Subcutaneous adipose tissue (tissue), 4 donors: ENCODE measurements around the gene TPRX2. TPM values are rescaled to one million over a fixed set of nuclear protein-coding genes. Genes with fewer than 3 reads are reported as not detected.

Experiments used
- CTCF ChIP-seq: fragments of 450-650 bp; IDR thresholded peaks from one replicate; pipeline ENCODE4 v1.5.1; 2016; ENCODE audit warnings: low read depth, mild to moderate bottlenecking, control low read depth, antibody characterized with exemption, moderate library complexity
- total RNA-seq, 4 donors: library from RNA; depleted of rRNA; stranded (reverse); fragments of >200 nt; gene quantifications; one replicate each; pipeline ENCODE4 v1.1.0, GENCODE V29; 2016

Gene TPRX2
- total RNA-seq, 4 donors from 2014 or later: not detected

- TF ChIP-seq CTCF: no peak
Observed at GRCh38 chr19:47826800-47827199, 32.2 kb upstream of the TPRX2 start.

- TF ChIP-seq CTCF: no peak
Observed at GRCh38 chr19:47832723-47833122, 26.3 kb upstream of the TPRX2 start.

- TF ChIP-seq CTCF: no peak
Observed at GRCh38 chr19:47836038-47836437, 23.0 kb upstream of the TPRX2 start.

GRCh38 chr19:47839411-47839810, 19.6 kb upstream of the TPRX2 start:
- no peak for TF ChIP-seq CTCF

GRCh38 chr19:47839913-47840312, 19.1 kb upstream of the TPRX2 start:
- no peak for TF ChIP-seq CTCF

GRCh38 chr19:47842941-47843340, 16.1 kb upstream of the TPRX2 start:
- no peak for TF ChIP-seq CTCF

GRCh38 chr19:47848425-47848822, 10.6 kb upstream of the TPRX2 start:
- TF ChIP-seq CTCF: no peak
